NOMO-1 treated with DMSO at 0.1 percent for 48 hours (cell line): ENCODE results near the gene RGMB.

ENCODE experiments used
- DNase-seq: peaks from one replicate; lab custom pipeline; 2025; ENCODE audit not compliant: unreplicated experiment; lab: John Stamatoyannopoulos, UW

RGMB gene

GRCh38 chr5:98783051-98783649, 9.7 kb downstream of the RGMB start:
- no peak for DNase-seq

GRCh38 chr5:98784411-98784810, 10.9 kb downstream of the RGMB start:
- no peak for DNase-seq

- no peak for DNase-seq
Measured at GRCh38 chr5:98785244-98785643, 11.8 kb downstream of the RGMB start.

- DNase-seq = no peak
Measured at GRCh38 chr5:98786191-98786853, 12.9 kb downstream of the RGMB start.

- no peak for DNase-seq
Measured at GRCh38 chr5:98787131-98787719, 13.8 kb downstream of the RGMB start.

GRCh38 chr5:98789029-98789428, 15.6 kb downstream of the RGMB start:
- DNase-seq = no peak

- DNase-seq = no peak
Measured at GRCh38 chr5:98791001-98791519, 17.6 kb downstream of the RGMB start.

- no peak for DNase-seq
Measured at GRCh38 chr5:98791898-98792580, 18.6 kb downstream of the RGMB start.

GRCh38 chr5:98793223-98793622, 19.8 kb downstream of the RGMB start:
- DNase-seq = no peak

GRCh38 chr5:98794001-98794400, 20.5 kb downstream of the RGMB start:
- DNase-seq = no peak

- DNase-seq = no peak
Measured at GRCh38 chr5:98794414-98795080, 21.1 kb downstream of the RGMB start.

- no peak for DNase-seq
Measured at GRCh38 chr5:98795243-98795642, 21.8 kb downstream of the RGMB start.

- peak; percentile 18 for DNase-seq
Measured at GRCh38 chr5:98796197-98796972, 22.9 kb downstream of the RGMB start.

GRCh38 chr5:98798371-98798770, 24.9 kb downstream of the RGMB start:
- DNase-seq = no peak

GRCh38 chr5:98798847-98799246, 25.4 kb downstream of the RGMB start:
- DNase-seq = no peak

GRCh38 chr5:98804066-98804465, 30.6 kb downstream of the RGMB start:
- DNase-seq = no peak

- DNase-seq = no peak
Measured at GRCh38 chr5:98805070-98805469, 31.6 kb downstream of the RGMB start.

- no peak for DNase-seq
Measured at GRCh38 chr5:98807806-98808205, 34.3 kb downstream of the RGMB start.

- no peak for DNase-seq
Measured at GRCh38 chr5:98810206-98810605, 36.7 kb downstream of the RGMB start.

- no peak for DNase-seq
Measured at GRCh38 chr5:98813755-98814154, 40.3 kb downstream of the RGMB start.
